K562 (cell line): ENCODE measurements around the gene MARCHF5. TPM values are rescaled to one million over a fixed set of nuclear protein-coding genes. Genes with fewer than 3 reads are reported as not detected.

Experiments
- ATAC-seq: fragments of 200-7000 bp; cut with Tn5 transposase; 3 replicates; pipeline ENCODE4 v1.9.1; 2020; ENCODE audit warnings: moderate library complexity
- BruUV-seq: library from RNA; stranded (reverse); fragments of 400-500 nt; replicated peaks from 2 replicates; lab custom pipeline; 2021; lab: Mats Ljungman, UMichigan
- CTCF ChIA-PET: fragments of 300-600 bp; formaldehyde crosslinking; extraction: SDS; loops from one replicate; lab custom pipeline; 2021; ENCODE audit warnings: low intra/inter-chr PET ratio; lab: Yijun Ruan, JAX
- POLR2A ChIA-PET: fragments of 300-600, 350-650 bp; sonication (Branson Sonifier 250); formaldehyde crosslinking; extraction: SDS; loops from one replicate; lab custom pipeline; 2021; ENCODE audit warnings: antibody characterized with exemption, inconsistent platforms; lab: Yijun Ruan, JAX
- DNase-seq, 4 experiments: peaks; one replicate each; pipeline versions ENCODE4 v3.0.0 to v3.0.0-alpha.2; 2011 to 2018; ENCODE audit warnings: low spot score in 3 of 4, mixed read lengths in 3 of 4; ENCODE audit errors: extremely low read depth in 1 of 4
- FAIRE-seq: peaks from 2 replicates; lab custom pipeline; 2011; peaks lifted over from hg19 to GRCh38; lab: Jason Lieb, UNC
- H2AFZ ChIP-seq: 2 replicates; pipeline ENCODE4 v1.6.0; 2011; ENCODE audit warnings: low read depth, low read length, control low read depth, inconsistent platforms
- H3K27ac ChIP-seq: fragments of 200-600 bp; 3 replicates; pipeline ENCODE4 v1.8.0; 2011; ENCODE audit warnings: low read depth, mild to moderate bottlenecking, control low read depth, inconsistent platforms, low read length, moderate library complexity, mixed read lengths; ENCODE audit errors: extremely low read depth
- H3K27me3 ChIP-seq, 2 experiments: fragments of 300-600 bp in 1 of 2; 2 replicates in 1 of 2; 3 replicates in 1 of 2; pipeline versions ENCODE4 v1.6.0 to v1.8.0; 2011; ENCODE audit warnings: inconsistent platforms in 2 of 2, low read length in 2 of 2, mild to moderate bottlenecking in 1 of 2, mixed read lengths in 1 of 2, moderate library complexity in 1 of 2; ENCODE audit not compliant: control insufficient read depth in 2 of 2, insufficient read depth in 2 of 2
- H3K36me3 ChIP-seq: fragments of 300-600 bp; 3 replicates; pipeline ENCODE4 v1.8.0; 2011; ENCODE audit warnings: mild to moderate bottlenecking, low read length, inconsistent platforms; ENCODE audit not compliant: control insufficient read depth, insufficient read depth
- H3K4me1 ChIP-seq, 2 experiments: fragments of 200-600 bp in 1 of 2; replicated peaks in 1 of 2; 2 replicates in 1 of 2; 3 replicates in 1 of 2; pipeline versions ENCODE4 v1.5.1 to v1.8.0; 2011; ENCODE audit warnings: inconsistent platforms in 2 of 2, low read length in 2 of 2, mild to moderate bottlenecking in 1 of 2, mixed read lengths in 1 of 2, moderate library complexity in 1 of 2; ENCODE audit not compliant: control insufficient read depth in 2 of 2, insufficient read depth in 2 of 2
- H3K4me2 ChIP-seq: 2 replicates; pipeline ENCODE4 v1.6.1; 2011; ENCODE audit warnings: low read length, control low read depth, inconsistent platforms, mixed read lengths; ENCODE audit not compliant: insufficient read depth
- H3K4me3 ChIP-seq: fragments of 200-600 bp; sonication (generic), shearing (Covaris generic); 2 replicates; pipeline ENCODE4 v1.5.1; 2016; ENCODE audit warnings: control low read depth, inconsistent platforms
- H3K79me2 ChIP-seq: fragments of 200-600 bp; 3 replicates; pipeline ENCODE4 v1.8.0; 2011; ENCODE audit warnings: low read length, inconsistent platforms; ENCODE audit not compliant: control insufficient read depth, insufficient read depth
- H3K9ac ChIP-seq, 2 experiments: 2 replicates each; pipeline versions ENCODE4 v1.6.0 to v1.6.1; 2011; ENCODE audit warnings: low read depth in 2 of 2, low read length in 2 of 2, control low read depth in 1 of 2, inconsistent platforms in 1 of 2, mild to moderate bottlenecking in 1 of 2, mixed read lengths in 1 of 2; ENCODE audit not compliant: insufficient read depth in 1 of 2
- H3K9me1 ChIP-seq: one replicate; pipeline ENCODE4 v1.6.0; 2011; ENCODE audit warnings: inconsistent platforms, mild to moderate bottlenecking, low read length, moderate library complexity; ENCODE audit not compliant: control insufficient read depth, insufficient read depth
- H3K9me3 ChIP-seq: replicated peaks from 2 replicates; pipeline ENCODE4 v1.5.1; 2011; ENCODE audit warnings: low read depth, low read length, inconsistent platforms; ENCODE audit not compliant: control insufficient read depth, insufficient read depth
- H4K20me1 ChIP-seq: replicated peaks from 2 replicates; pipeline ENCODE4 v1.6.1; 2011; ENCODE audit warnings: low read length, inconsistent platforms, mixed read lengths; ENCODE audit not compliant: control insufficient read depth, insufficient read depth
- BRCA1 ChIP-seq, 2 experiments: fragments of 450-650 bp in 1 of 2; sonication (generic) in 1 of 2; formaldehyde crosslinking in 1 of 2; IDR thresholded peaks; 2 replicates each; pipeline versions ENCODE4 v1.5.0 to v1.6.1; 2017 to 2020; ENCODE audit warnings: mild to moderate bottlenecking in 1 of 2, missing genetic modification reagents in 1 of 2
- CHD7 ChIP-seq: fragments of 200-600 bp; sonication (generic); IDR thresholded peaks from one replicate; pipeline ENCODE4 v1.6.1; 2012; ENCODE audit warnings: mild to moderate bottlenecking, low read depth, low read length, inconsistent platforms
- E2F5 ChIP-seq: sonication (generic); formaldehyde crosslinking; IDR thresholded peaks from 2 replicates; pipeline ENCODE4 v1.8.0; 2022; ENCODE audit warnings: mild to moderate bottlenecking, missing genetic modification reagents
- NR3C1 ChIP-seq: sonication (generic); formaldehyde crosslinking; IDR thresholded peaks from 2 replicates; pipeline ENCODE4 v1.8.1; 2022; ENCODE audit warnings: missing genetic modification reagents
- SMAD3 ChIP-seq: fragments of 450-650 bp; formaldehyde crosslinking; conservative IDR thresholded peaks from 2 replicates; pipeline ENCODE4 v1.4.0; 2020; ENCODE audit warnings: mild to moderate bottlenecking
- ZNF280B ChIP-seq: fragments of 250-450 bp; sonication (Bioruptor Pico); IDR thresholded peaks from 2 replicates; pipeline ENCODE4 v1.5.1; 2021; ENCODE audit warnings: mild to moderate bottlenecking
- WGBS: fragments of 100-300 bp; shearing (Covaris generic); methylation state at CpG from one replicate; pipeline ENCODE4 v1.1.6; 2016; ENCODE audit warnings: low coverage, mixed read lengths; ENCODE audit not compliant: insufficient coverage; ENCODE audit errors: missing lambda C conversion rate; 5-methylcytosine and 5-hydroxymethylcytosine counted together
- in situ Hi-C: fragments of 300-500 bp; cut with MboI; formaldehyde crosslinking; loops from 4 replicates; pipeline ENCODE4 v1.15.0; 2018; ENCODE audit warnings: inconsistent platforms, mixed read lengths
- intact Hi-C: fragments of 100-400 bp; cut with micrococcal nuclease; formaldehyde crosslinking; loops from 2 replicates; pipeline ENCODE4 v1.14.2; 2022
- polyA plus RNA-seq, 8 experiments: library from polyadenylated mRNA; depleted of rRNA in 4 of 8; stranded (reverse) in 5 of 8; unstranded in 3 of 8; fragments of >200 nt; fragmentation: Nextera tagmentation in 2 of 8; fragmentation: Illumina TruSeq in 1 of 8; extraction: Ambion mirVana in 2 of 8; extraction: Trizol in 1 of 8; gene quantifications; 2 replicates each; pipeline versions ENCODE4 v1.2.1 to v1.2.3, GENCODE V29; 2011 to 2014; ENCODE audit warnings: inconsistent platforms in 1 of 8, missing spikeins in 1 of 8
- total RNA-seq, 7 experiments: library from RNA; depleted of rRNA in 6 of 7; stranded (reverse); fragments of >200 nt in 6 of 7; fragmentation: Illumina TruSeq in 2 of 7; extraction: Trizol in 2 of 7; gene quantifications; 2 replicates each; pipeline versions ENCODE4 v1.2.1 to v1.2.3, GENCODE V29; 2011 to 2021; ENCODE audit warnings: low replicate concordance in 1 of 7

MARCHF5 gene
- total and polyA plus RNA-seq, 9 of the 15 experiments (the other 6 are each of a cell fraction or from before 2014, with no cell fraction given), result 3.4 to 27.2 (median 11.5) TPM

- Histone ChIP-seq H3K4me2 (no peak overlapping the region), H3K4me3 (no peak overlapping the region), H2AFZ (no peak overlapping the region), H3K79me2 (peaks cover 58% of the 10 kb centered on the region), H4K20me1 (no peaks in the 10 kb centered on the region), H3K9ac (no peak overlapping the region), H3K27me3 (no peaks in the 10 kb centered on the region), H3K9me3 (no peaks in the 10 kb centered on the region), H3K27ac (no peak overlapping the region), H3K9me1 (no peaks in the 10 kb centered on the region), H3K36me3 (peaks cover 4% of the 10 kb centered on the region; the same call in 1 of the 3 replicates), H3K4me1 (no peaks in the 10 kb centered on the region)
- POLR2A ChIA-PET, result no interaction called here
- BruUV-seq, result no TSS peak
- in situ Hi-C loops (no loop called here), intact Hi-C loops (no loop called here)
- FAIRE-seq, result no peak
- no peak for ATAC-seq
- CTCF ChIA-PET, result no interaction called here
- DNase-seq, result no peak
- WGBS, result 95% methylated on average over 9 of the region's 13 CpGs
- TF ChIP-seq BRCA1 (IDR thresholded peaks at IDR 0.05), result no peak
- TF ChIP-seq BRCA1 (CRISPR knock-in tag; IDR thresholded peaks at IDR 0.05), result no peak
- no peak for TF ChIP-seq CHD7
- no peak for TF ChIP-seq SMAD3 (CRISPR knock-in tag)
- TF ChIP-seq E2F5 (CRISPR knock-in tag), result no peak
- no peak for TF ChIP-seq ZNF280B (CRISPR knock-in tag)
- no peak for TF ChIP-seq NR3C1 (CRISPR knock-in tag)
Measured at GRCh38 chr10:92305133-92306072, 14.4 kb downstream of the MARCHF5 start.
